Measurements from ENCODE around the gene HNF1B.

Gene HNF1B

DNA sequence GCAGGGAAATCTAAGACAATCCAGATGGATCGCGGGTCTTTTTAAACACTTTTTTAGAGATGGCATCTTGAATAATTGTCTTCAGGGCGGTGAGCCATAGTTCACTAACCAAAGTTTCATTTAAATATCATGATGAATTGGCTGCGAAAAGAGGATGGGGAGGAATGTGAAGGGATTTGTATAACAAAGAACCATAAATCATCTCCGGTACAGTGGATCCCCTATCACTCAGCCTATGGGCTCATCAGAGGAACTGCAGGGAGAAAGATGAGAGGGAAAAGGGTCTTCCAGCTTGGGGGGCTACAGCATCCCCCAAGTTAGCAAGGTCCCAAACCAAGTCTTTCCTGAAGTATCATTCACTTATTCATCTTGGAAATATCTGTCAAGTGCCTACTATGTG is 84.9 kb downstream of the HNF1B start:
- no peak overlapping the region for H3K4me2 ChIP-seq (ENCODE audit: low read depth, low read length)
- H3K9me2 ChIP-seq (replicated peaks; ENCODE audit: insufficient read depth, low read length) = no peaks in the 10 kb centered on the region
- no peak overlapping the region for H3K9ac ChIP-seq (ENCODE audit: low read length)
- H3K79me2 ChIP-seq (ENCODE audit: low read length) = no peaks in the 10 kb centered on the region
- no peak for DNase-seq
- H3K36me3 ChIP-seq (replicated peaks; ENCODE audit: insufficient read depth, low read length) = no peaks in the 10 kb centered on the region
- no peak for TF ChIP-seq EZH2phosphoT487 (IDR thresholded peaks at IDR 0.05; ENCODE audit: low read length)
- TF ChIP-seq, protein P1, sequence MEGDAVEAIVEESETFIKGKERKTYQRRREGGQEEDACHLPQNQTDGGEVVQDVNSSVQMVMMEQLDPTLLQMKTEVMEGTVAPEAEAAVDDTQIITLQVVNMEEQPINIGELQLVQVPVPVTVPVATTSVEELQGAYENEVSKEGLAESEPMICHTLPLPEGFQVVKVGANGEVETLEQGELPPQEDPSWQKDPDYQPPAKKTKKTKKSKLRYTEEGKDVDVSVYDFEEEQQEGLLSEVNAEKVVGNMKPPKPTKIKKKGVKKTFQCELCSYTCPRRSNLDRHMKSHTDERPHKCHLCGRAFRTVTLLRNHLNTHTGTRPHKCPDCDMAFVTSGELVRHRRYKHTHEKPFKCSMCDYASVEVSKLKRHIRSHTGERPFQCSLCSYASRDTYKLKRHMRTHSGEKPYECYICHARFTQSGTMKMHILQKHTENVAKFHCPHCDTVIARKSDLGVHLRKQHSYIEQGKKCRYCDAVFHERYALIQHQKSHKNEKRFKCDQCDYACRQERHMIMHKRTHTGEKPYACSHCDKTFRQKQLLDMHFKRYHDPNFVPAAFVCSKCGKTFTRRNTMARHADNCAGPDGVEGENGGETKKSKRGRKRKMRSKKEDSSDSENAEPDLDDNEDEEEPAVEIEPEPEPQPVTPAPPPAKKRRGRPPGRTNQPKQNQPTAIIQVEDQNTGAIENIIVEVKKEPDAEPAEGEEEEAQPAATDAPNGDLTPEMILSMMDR (IDR thresholded peaks at IDR 0.05; ENCODE audit: low read length) = no peak
- TF ChIP-seq EZH2 (optimal IDR thresholded peaks at IDR 0.05; ENCODE audit: low read depth, low read length) = no peak
- no peak overlapping the region for H3K4me3 ChIP-seq (ENCODE audit: low read length)
- no peaks in the 10 kb centered on the region for H3K9me3 ChIP-seq (replicated peaks; ENCODE audit: insufficient read depth, low read length)
- H2AFZ ChIP-seq (ENCODE audit: low read length) = no peak overlapping the region
- no peaks in the 10 kb centered on the region for H3K27me3 ChIP-seq (replicated peaks; ENCODE audit: insufficient read depth, low read length)
- no peaks in the 10 kb centered on the region for H3F3A ChIP-seq (ENCODE audit: insufficient read depth, low read length)
- no peaks in the 10 kb centered on the region for H3K4me1 ChIP-seq (ENCODE audit: low read length)
- H4K20me1 ChIP-seq (ENCODE audit: insufficient read depth, low read length) = no peaks in the 10 kb centered on the region
- no peak overlapping the region for H3K27ac ChIP-seq (ENCODE audit: low read length)

DNA sequence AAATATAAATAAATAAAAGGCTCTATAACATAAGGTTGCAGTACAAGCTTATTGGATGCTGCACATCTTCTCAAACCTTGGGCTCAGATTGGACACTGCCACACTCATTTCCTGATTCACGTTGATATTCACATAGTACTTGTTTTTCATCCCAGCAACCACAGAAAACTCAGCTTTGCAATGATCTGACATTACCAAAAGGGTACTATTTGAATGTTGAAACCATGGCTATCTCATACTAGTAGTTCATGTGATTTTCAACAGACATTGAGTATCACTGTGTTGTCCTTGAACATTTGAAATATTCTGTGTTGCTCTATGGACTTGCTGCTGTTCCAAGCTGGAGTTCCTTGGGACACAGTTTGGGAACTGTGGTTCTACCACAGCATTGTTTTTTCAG is 87.7 kb downstream of the HNF1B start:
- H3K36me3 ChIP-seq (replicated peaks; ENCODE audit: insufficient read depth, low read length) = no peaks in the 10 kb centered on the region
- no peak overlapping the region for H3K4me3 ChIP-seq (ENCODE audit: low read length)
- no peaks in the 10 kb centered on the region for H3K9me3 ChIP-seq (replicated peaks; ENCODE audit: insufficient read depth, low read length)
- no peak overlapping the region for H3K4me2 ChIP-seq (ENCODE audit: low read depth, low read length)
- no peaks in the 10 kb centered on the region for H3K9me2 ChIP-seq (replicated peaks; ENCODE audit: insufficient read depth, low read length)
- no peaks in the 10 kb centered on the region for H3F3A ChIP-seq (ENCODE audit: insufficient read depth, low read length)
- H3K4me1 ChIP-seq (ENCODE audit: low read length) = no peaks in the 10 kb centered on the region
- no peak for DNase-seq
- no peak for TF ChIP-seq EZH2 (optimal IDR thresholded peaks at IDR 0.05; ENCODE audit: low read depth, low read length)
- no peak for TF ChIP-seq EZH2phosphoT487 (IDR thresholded peaks at IDR 0.05; ENCODE audit: low read length)
- TF ChIP-seq, protein P1 (IDR thresholded peaks at IDR 0.05; ENCODE audit: low read length) = no peak
- H4K20me1 ChIP-seq (ENCODE audit: insufficient read depth, low read length) = no peaks in the 10 kb centered on the region
- no peaks in the 10 kb centered on the region for H3K79me2 ChIP-seq (ENCODE audit: low read length)
- no peaks in the 10 kb centered on the region for H3K27me3 ChIP-seq (replicated peaks; ENCODE audit: insufficient read depth, low read length)
- no peak overlapping the region for H2AFZ ChIP-seq (ENCODE audit: low read length)
- no peak overlapping the region for H3K27ac ChIP-seq (ENCODE audit: low read length)
- H3K9ac ChIP-seq (ENCODE audit: low read length) = no peak overlapping the region

DNA sequence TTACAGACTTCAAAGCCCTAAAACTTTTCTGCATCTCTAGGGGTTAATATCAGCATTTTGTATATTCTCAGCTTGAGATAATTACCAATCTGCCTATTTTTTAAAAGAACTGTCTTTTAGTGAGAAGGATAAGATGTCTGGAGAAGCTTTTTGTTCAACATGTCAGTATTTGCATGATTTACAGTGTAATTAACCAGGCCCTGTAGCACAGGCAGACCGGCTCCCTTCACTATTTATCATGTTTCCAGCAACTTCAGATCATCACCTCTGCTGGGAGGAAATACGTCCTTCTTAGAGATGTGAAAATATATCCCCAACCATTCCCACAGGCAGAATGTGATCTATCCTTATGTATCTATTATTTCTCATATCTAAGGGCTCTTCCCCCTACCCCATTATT is 93.0 kb downstream of the HNF1B start:
- Histone ChIP-seq H3K4me2 (ENCODE audit: low read depth, low read length) (no peak overlapping the region), H3K9me3 (replicated peaks; ENCODE audit: insufficient read depth, low read length) (no peaks in the 10 kb centered on the region), H3K9me2 (replicated peaks; ENCODE audit: insufficient read depth, low read length) (no peaks in the 10 kb centered on the region), H3F3A (ENCODE audit: insufficient read depth, low read length) (peaks cover 7% of the 10 kb centered on the region; the same call in 1 of the 2 replicates), H3K36me3 (replicated peaks; ENCODE audit: insufficient read depth, low read length) (no peaks in the 10 kb centered on the region), H3K4me1 (ENCODE audit: low read length) (peaks cover 12% of the 10 kb centered on the region), H3K27me3 (replicated peaks; ENCODE audit: insufficient read depth, low read length) (no peaks in the 10 kb centered on the region), H4K20me1 (ENCODE audit: insufficient read depth, low read length) (no peaks in the 10 kb centered on the region), H3K4me3 (ENCODE audit: low read length) (no peak overlapping the region), H3K9ac (ENCODE audit: low read length) (no peak overlapping the region), H2AFZ (ENCODE audit: low read length) (no peak overlapping the region), H3K79me2 (ENCODE audit: low read length) (no peaks in the 10 kb centered on the region), H3K27ac (ENCODE audit: low read length) (no peak overlapping the region)
- no peak for DNase-seq
- TF ChIP-seq EZH2 (optimal IDR thresholded peaks at IDR 0.05; ENCODE audit: low read depth, low read length) = no peak
- TF ChIP-seq, protein P1 (IDR thresholded peaks at IDR 0.05; ENCODE audit: low read length) = no peak
- no peak for TF ChIP-seq EZH2phosphoT487 (IDR thresholded peaks at IDR 0.05; ENCODE audit: low read length)
